K562 (cell line): ENCODE measurements around the gene CHTOP. TPM values are rescaled to one million over a fixed set of nuclear protein-coding genes. Genes with fewer than 3 reads are reported as not detected.

Source experiments
- ATAC-seq: fragments of 200-7000 bp; cut with Tn5 transposase; 3 replicates; pipeline ENCODE4 v1.9.1; 2020; ENCODE audit warnings: moderate library complexity
- BruUV-seq: library from RNA; stranded (reverse); fragments of 400-500 nt; replicated peaks from 2 replicates; lab custom pipeline; 2021; lab: Mats Ljungman, UMichigan
- CTCF ChIA-PET: fragments of 300-600 bp; formaldehyde crosslinking; extraction: SDS; loops from one replicate; lab custom pipeline; 2021; ENCODE audit warnings: low intra/inter-chr PET ratio; lab: Yijun Ruan, JAX
- POLR2A ChIA-PET: fragments of 300-600, 350-650 bp; sonication (Branson Sonifier 250); formaldehyde crosslinking; extraction: SDS; loops from one replicate; lab custom pipeline; 2021; ENCODE audit warnings: antibody characterized with exemption, inconsistent platforms; lab: Yijun Ruan, JAX
- DNase-seq, 4 experiments: peaks; one replicate each; pipeline versions ENCODE4 v3.0.0 to v3.0.0-alpha.2; 2011 to 2018; ENCODE audit warnings: low spot score in 3 of 4, mixed read lengths in 3 of 4; ENCODE audit errors: extremely low read depth in 1 of 4
- FAIRE-seq: peaks from 2 replicates; lab custom pipeline; 2011; peaks lifted over from hg19 to GRCh38; lab: Jason Lieb, UNC
- H2AFZ ChIP-seq: 2 replicates; pipeline ENCODE4 v1.6.0; 2011; ENCODE audit warnings: low read depth, low read length, control low read depth, inconsistent platforms
- H3K27ac ChIP-seq: fragments of 200-600 bp; 3 replicates; pipeline ENCODE4 v1.8.0; 2011; ENCODE audit warnings: low read depth, mild to moderate bottlenecking, control low read depth, inconsistent platforms, low read length, moderate library complexity, mixed read lengths; ENCODE audit errors: extremely low read depth
- H3K27me3 ChIP-seq, 2 experiments: fragments of 300-600 bp in 1 of 2; 2 replicates in 1 of 2; 3 replicates in 1 of 2; pipeline versions ENCODE4 v1.6.0 to v1.8.0; 2011; ENCODE audit warnings: inconsistent platforms in 2 of 2, low read length in 2 of 2, mild to moderate bottlenecking in 1 of 2, mixed read lengths in 1 of 2, moderate library complexity in 1 of 2; ENCODE audit not compliant: control insufficient read depth in 2 of 2, insufficient read depth in 2 of 2
- H3K36me3 ChIP-seq: fragments of 300-600 bp; 3 replicates; pipeline ENCODE4 v1.8.0; 2011; ENCODE audit warnings: mild to moderate bottlenecking, low read length, inconsistent platforms; ENCODE audit not compliant: control insufficient read depth, insufficient read depth
- H3K4me1 ChIP-seq, 2 experiments: fragments of 200-600 bp in 1 of 2; replicated peaks in 1 of 2; 2 replicates in 1 of 2; 3 replicates in 1 of 2; pipeline versions ENCODE4 v1.5.1 to v1.8.0; 2011; ENCODE audit warnings: inconsistent platforms in 2 of 2, low read length in 2 of 2, mild to moderate bottlenecking in 1 of 2, mixed read lengths in 1 of 2, moderate library complexity in 1 of 2; ENCODE audit not compliant: control insufficient read depth in 2 of 2, insufficient read depth in 2 of 2
- H3K4me2 ChIP-seq: 2 replicates; pipeline ENCODE4 v1.6.1; 2011; ENCODE audit warnings: low read length, control low read depth, inconsistent platforms, mixed read lengths; ENCODE audit not compliant: insufficient read depth
- H3K4me3 ChIP-seq: fragments of 200-600 bp; sonication (generic), shearing (Covaris generic); 2 replicates; pipeline ENCODE4 v1.5.1; 2016; ENCODE audit warnings: control low read depth, inconsistent platforms
- H3K79me2 ChIP-seq: fragments of 200-600 bp; 3 replicates; pipeline ENCODE4 v1.8.0; 2011; ENCODE audit warnings: low read length, inconsistent platforms; ENCODE audit not compliant: control insufficient read depth, insufficient read depth
- H3K9ac ChIP-seq, 2 experiments: 2 replicates each; pipeline versions ENCODE4 v1.6.0 to v1.6.1; 2011; ENCODE audit warnings: low read depth in 2 of 2, low read length in 2 of 2, control low read depth in 1 of 2, inconsistent platforms in 1 of 2, mild to moderate bottlenecking in 1 of 2, mixed read lengths in 1 of 2; ENCODE audit not compliant: insufficient read depth in 1 of 2
- H3K9me1 ChIP-seq: one replicate; pipeline ENCODE4 v1.6.0; 2011; ENCODE audit warnings: inconsistent platforms, mild to moderate bottlenecking, low read length, moderate library complexity; ENCODE audit not compliant: control insufficient read depth, insufficient read depth
- H3K9me3 ChIP-seq: replicated peaks from 2 replicates; pipeline ENCODE4 v1.5.1; 2011; ENCODE audit warnings: low read depth, low read length, inconsistent platforms; ENCODE audit not compliant: control insufficient read depth, insufficient read depth
- H4K20me1 ChIP-seq: replicated peaks from 2 replicates; pipeline ENCODE4 v1.6.1; 2011; ENCODE audit warnings: low read length, inconsistent platforms, mixed read lengths; ENCODE audit not compliant: control insufficient read depth, insufficient read depth
- BACH1 ChIP-seq: fragments of 200-800 bp; sonication (Bioruptor generic); IDR thresholded peaks from 2 replicates; pipeline ENCODE4 v1.6.1; 2016; ENCODE audit warnings: missing genetic modification characterization, missing compliant biosample characterization
- CREM ChIP-seq: IDR thresholded peaks from 2 replicates; pipeline ENCODE4 v1.6.1; 2014; ENCODE audit warnings: antibody characterized with exemption, low read depth
- ESRRB ChIP-seq: fragments of 250-450 bp; sonication (Bioruptor Pico); IDR thresholded peaks from 2 replicates; pipeline ENCODE4 v1.5.0; 2020; ENCODE audit warnings: mild to moderate bottlenecking, moderate library complexity, borderline replicate concordance
- KLF13 ChIP-seq: fragments of 450-650 bp; IDR thresholded peaks from 2 replicates; pipeline ENCODE4 v1.6.1; 2016; ENCODE audit warnings: missing genetic modification characterization, low read depth, mild to moderate bottlenecking, missing compliant biosample characterization, moderate library complexity, borderline replicate concordance
- MBD2 ChIP-seq: sonication (generic); IDR thresholded peaks from 2 replicates; pipeline ENCODE4 v1.6.1; 2016; ENCODE audit warnings: low read depth, borderline replicate concordance
- NRF1 ChIP-seq, 2 experiments: fragments of 450-650 bp; IDR thresholded peaks in 1 of 2; conservative IDR thresholded peaks in 1 of 2; 2 replicates each; pipeline ENCODE4 v1.6.1; 2014; ENCODE audit warnings: mild to moderate bottlenecking in 2 of 2
- SIN3B ChIP-seq: fragments of 450-650 bp; IDR thresholded peaks from 2 replicates; pipeline ENCODE4 v1.6.1; 2017; ENCODE audit warnings: low read depth, mild to moderate bottlenecking, moderate library complexity
- WGBS: fragments of 100-300 bp; shearing (Covaris generic); methylation state at CpG from one replicate; pipeline ENCODE4 v1.1.6; 2016; ENCODE audit warnings: low coverage, mixed read lengths; ENCODE audit not compliant: insufficient coverage; ENCODE audit errors: missing lambda C conversion rate; 5-methylcytosine and 5-hydroxymethylcytosine counted together
- in situ Hi-C: fragments of 300-500 bp; cut with MboI; formaldehyde crosslinking; loops from 4 replicates; pipeline ENCODE4 v1.15.0; 2018; ENCODE audit warnings: inconsistent platforms, mixed read lengths
- intact Hi-C: fragments of 100-400 bp; cut with micrococcal nuclease; formaldehyde crosslinking; loops from 2 replicates; pipeline ENCODE4 v1.14.2; 2022
- polyA plus RNA-seq, 8 experiments: library from polyadenylated mRNA; depleted of rRNA in 4 of 8; stranded (reverse) in 5 of 8; unstranded in 3 of 8; fragments of >200 nt; fragmentation: Nextera tagmentation in 2 of 8; fragmentation: Illumina TruSeq in 1 of 8; extraction: Ambion mirVana in 2 of 8; extraction: Trizol in 1 of 8; gene quantifications; 2 replicates each; pipeline versions ENCODE4 v1.2.1 to v1.2.3, GENCODE V29; 2011 to 2014; ENCODE audit warnings: inconsistent platforms in 1 of 8, missing spikeins in 1 of 8
- total RNA-seq, 7 experiments: library from RNA; depleted of rRNA in 6 of 7; stranded (reverse); fragments of >200 nt in 6 of 7; fragmentation: Illumina TruSeq in 2 of 7; extraction: Trizol in 2 of 7; gene quantifications; 2 replicates each; pipeline versions ENCODE4 v1.2.1 to v1.2.3, GENCODE V29; 2011 to 2021; ENCODE audit warnings: low replicate concordance in 1 of 7
- TF ChIP-seq, protein P1 (sequence below): fragments of 450-650 bp; IDR thresholded peaks from 2 replicates; pipeline ENCODE4 v1.6.1; 2017; ENCODE audit warnings: antibody characterized with exemption, mild to moderate bottlenecking
- TF ChIP-seq, protein P2 (sequence below), 2 experiments: IDR thresholded peaks; 2 replicates each; pipeline ENCODE4 v1.6.1; 2011; ENCODE audit warnings: borderline replicate concordance in 1 of 2, control low read depth in 1 of 2, low read depth in 1 of 2, low read length in 1 of 2, mild to moderate bottlenecking in 1 of 2, mixed read lengths in 1 of 2, moderate library complexity in 1 of 2; ENCODE audit not compliant: insufficient read depth in 1 of 2, insufficient read length in 1 of 2, poor library complexity in 1 of 2, severe bottlenecking in 1 of 2; ENCODE audit errors: extremely low read depth in 1 of 2

CHTOP gene
- total and polyA plus RNA-seq, 9 of the 15 experiments (the other 6 are each of a cell fraction or from before 2014, with no cell fraction given) = 10.2 to 91.8 (median 60.8) TPM

DNA sequence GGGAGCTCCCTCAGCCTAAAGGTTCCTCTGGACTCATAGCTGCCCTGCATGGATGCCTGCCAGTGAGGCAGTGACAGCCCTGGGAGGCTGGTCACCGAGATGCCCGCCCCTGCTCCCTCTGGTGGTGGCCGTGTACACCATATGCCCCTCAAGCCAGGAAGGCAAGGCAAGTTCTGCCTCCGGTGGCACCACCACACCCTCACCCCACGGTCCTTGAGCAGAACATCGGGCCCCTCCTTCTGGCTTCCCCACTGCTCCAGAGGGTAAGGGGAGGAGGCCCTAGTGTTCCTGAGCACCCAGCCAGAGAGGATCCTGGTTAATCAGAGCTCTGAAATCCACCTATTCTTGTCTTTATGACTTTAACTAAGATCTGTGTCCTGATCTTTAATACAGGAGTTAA, 16.2 kb upstream of the CHTOP start:
- ChIA-PET CTCF (no interaction called here), POLR2A (interaction anchor here (0.7 to 6.8 kb wide), 6 partner anchors 10 to 373 kb away, joined by 3 to 70 read pairs (median 3); partner anchors contain the start of genes RPS27, S100A1 and S100A13)
- Histone ChIP-seq H3K27ac (no peak overlapping the region), H3K9me3 (no peaks in the 10 kb centered on the region), H3K27me3 (no peaks in the 10 kb centered on the region), H3K4me2 (no peak overlapping the region), H3K79me2 (no peaks in the 10 kb centered on the region), H3K4me3 (no peak overlapping the region), H3K4me1 (peaks cover 9 to 24% of the 10 kb centered on the region in 2 experiments; a peak in 4 of 5 replicates), H4K20me1 (no peaks in the 10 kb centered on the region), H2AFZ (no peak overlapping the region), H3K9ac (peak overlapping the region in 1 of 2 experiments; percentile 68; a peak in 1 of 4 replicates), H3K9me1 (no peaks in the 10 kb centered on the region), H3K36me3 (no peaks in the 10 kb centered on the region)
- no TSS peak for BruUV-seq
- in situ Hi-C loops (no loop called here), intact Hi-C loops (no loop called here)
- DNase-seq = peak; percentile 65 to 73 (median 68)
- ATAC-seq = peak; percentile 84
- 31% methylated on average over 5 of the region's 6 CpGs for WGBS
- peak; percentile 67 for FAIRE-seq
- TF ChIP-seq BACH1 (tag) (no peak), KLF13 (tag) (peak; percentile 99), MBD2 (no peak), SIN3B (no peak), CREM (peak; percentile 25; the same call in 1 of the 2 replicates), ESRRB (CRISPR knock-in tag) (no peak), NRF1 (conservative IDR thresholded peaks at IDR 0.05 in 1 of 2, IDR thresholded peaks at IDR 0.05 in 1 of 2) (no peak)
- TF ChIP-seq, protein P1, sequence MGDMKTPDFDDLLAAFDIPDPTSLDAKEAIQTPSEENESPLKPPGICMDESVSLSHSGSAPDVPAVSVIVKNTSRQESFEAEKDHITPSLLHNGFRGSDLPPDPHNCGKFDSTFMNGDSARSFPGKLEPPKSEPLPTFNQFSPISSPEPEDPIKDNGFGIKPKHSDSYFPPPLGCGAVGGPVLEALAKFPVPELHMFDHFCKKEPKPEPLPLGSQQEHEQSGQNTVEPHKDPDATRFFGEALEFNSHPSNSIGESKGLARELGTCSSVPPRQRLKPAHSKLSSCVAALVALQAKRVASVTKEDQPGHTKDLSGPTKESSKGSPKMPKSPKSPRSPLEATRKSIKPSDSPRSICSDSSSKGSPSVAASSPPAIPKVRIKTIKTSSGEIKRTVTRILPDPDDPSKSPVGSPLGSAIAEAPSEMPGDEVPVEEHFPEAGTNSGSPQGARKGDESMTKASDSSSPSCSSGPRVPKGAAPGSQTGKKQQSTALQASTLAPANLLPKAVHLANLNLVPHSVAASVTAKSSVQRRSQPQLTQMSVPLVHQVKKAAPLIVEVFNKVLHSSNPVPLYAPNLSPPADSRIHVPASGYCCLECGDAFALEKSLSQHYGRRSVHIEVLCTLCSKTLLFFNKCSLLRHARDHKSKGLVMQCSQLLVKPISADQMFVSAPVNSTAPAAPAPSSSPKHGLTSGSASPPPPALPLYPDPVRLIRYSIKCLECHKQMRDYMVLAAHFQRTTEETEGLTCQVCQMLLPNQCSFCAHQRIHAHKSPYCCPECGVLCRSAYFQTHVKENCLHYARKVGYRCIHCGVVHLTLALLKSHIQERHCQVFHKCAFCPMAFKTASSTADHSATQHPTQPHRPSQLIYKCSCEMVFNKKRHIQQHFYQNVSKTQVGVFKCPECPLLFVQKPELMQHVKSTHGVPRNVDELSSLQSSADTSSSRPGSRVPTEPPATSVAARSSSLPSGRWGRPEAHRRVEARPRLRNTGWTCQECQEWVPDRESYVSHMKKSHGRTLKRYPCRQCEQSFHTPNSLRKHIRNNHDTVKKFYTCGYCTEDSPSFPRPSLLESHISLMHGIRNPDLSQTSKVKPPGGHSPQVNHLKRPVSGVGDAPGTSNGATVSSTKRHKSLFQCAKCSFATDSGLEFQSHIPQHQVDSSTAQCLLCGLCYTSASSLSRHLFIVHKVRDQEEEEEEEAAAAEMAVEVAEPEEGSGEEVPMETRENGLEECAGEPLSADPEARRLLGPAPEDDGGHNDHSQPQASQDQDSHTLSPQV = peak; percentile 60; the same call in 1 of the 2 replicates
- TF ChIP-seq, protein P2, sequence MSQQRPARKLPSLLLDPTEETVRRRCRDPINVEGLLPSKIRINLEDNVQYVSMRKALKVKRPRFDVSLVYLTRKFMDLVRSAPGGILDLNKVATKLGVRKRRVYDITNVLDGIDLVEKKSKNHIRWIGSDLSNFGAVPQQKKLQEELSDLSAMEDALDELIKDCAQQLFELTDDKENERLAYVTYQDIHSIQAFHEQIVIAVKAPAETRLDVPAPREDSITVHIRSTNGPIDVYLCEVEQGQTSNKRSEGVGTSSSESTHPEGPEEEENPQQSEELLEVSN (IDR thresholded peaks at IDR 0.05; ENCODE audit: borderline replicate concordance in 1 of 2, extremely low read depth in 1 of 2, insufficient read depth in 1 of 2, insufficient read length in 1 of 2, low read depth in 1 of 2, low read length in 1 of 2, poor library complexity in 1 of 2, severe bottlenecking in 1 of 2) = no peak
